Stimulated activated CD8-positive, alpha-beta memory T cell treated with anti-CD3 and anti-CD28 coated beads, Interleukin-12 subunit alpha, Interleukin-12 subunit beta, amount 100 ng/mL, for 1 hour (primary cell): Measurements from ENCODE around the gene RELA.
"Not testable (repeated sequence)": the region's sequence is repeated elsewhere in the genome, so short reads cannot be mapped to it uniquely, and the experiment has no call there.

Experiments
- DNase-seq: peaks from one replicate; pipeline ENCODE4 v3.0.0-alpha.2; 2020; ENCODE audit warnings: low read depth

RELA gene

DNA sequence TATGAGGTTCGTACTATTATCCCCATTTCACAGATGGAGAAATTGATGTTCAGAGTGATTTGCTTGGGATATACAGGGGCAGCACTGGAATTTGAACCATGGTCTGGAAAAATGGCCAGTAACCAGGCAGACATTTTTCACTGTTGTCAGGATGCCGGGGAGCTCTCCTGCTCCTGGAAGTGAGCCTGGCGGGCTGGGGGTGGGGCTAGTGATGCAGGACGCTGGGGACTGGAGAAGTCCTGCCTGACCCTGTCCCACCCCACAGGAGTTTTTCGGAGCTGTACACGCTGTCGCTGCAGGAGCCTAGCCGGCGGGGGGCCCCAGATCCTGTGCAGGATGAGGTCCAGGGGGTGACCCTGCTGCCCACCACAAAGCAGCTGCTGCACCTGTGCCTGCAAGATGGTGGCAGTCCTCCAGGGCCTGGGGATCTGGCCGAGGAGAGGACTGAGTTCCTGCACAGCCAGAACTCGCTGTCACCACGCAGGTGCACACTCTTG, 13.7 kb downstream of the RELA start:
- no peak for DNase-seq

DNA sequence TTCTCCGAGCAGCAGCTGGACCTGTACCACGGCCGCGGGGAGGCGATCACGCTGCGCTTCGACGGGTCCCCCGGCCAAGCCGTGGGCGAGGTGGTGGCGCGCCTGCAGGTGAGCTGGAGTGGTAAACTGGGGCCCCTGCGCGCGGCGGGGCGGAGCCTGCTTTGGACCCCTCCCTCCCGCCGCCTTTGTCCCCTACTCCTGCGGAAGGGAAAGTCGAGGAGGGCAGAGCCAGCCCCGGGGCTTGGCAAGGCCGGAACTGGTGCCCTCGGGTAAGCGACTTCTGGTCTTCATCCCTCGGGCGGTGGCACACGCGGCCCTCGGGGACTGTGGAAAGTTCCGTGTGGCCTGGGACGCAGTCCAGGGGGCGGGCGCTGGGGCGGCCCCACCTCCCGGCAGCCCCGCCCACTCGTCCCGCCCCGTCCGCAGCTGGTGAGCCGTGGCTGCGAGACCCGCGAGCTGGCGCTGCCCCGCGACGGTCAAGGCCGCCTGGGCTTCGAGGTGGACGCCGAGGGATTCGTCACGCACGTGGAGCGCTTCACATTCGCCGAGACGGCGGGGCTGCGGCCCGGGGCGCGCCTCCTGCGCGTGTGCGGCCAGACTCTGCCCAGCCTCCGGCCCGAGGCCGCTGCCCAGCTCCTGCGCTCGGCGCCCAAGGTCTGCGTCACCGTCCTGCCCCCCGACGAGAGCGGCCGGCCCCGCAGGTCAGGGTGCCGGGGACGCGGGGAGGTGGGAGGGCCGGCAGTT, 15.6 kb downstream of the RELA start:
- DNase-seq: no peak

DNA sequence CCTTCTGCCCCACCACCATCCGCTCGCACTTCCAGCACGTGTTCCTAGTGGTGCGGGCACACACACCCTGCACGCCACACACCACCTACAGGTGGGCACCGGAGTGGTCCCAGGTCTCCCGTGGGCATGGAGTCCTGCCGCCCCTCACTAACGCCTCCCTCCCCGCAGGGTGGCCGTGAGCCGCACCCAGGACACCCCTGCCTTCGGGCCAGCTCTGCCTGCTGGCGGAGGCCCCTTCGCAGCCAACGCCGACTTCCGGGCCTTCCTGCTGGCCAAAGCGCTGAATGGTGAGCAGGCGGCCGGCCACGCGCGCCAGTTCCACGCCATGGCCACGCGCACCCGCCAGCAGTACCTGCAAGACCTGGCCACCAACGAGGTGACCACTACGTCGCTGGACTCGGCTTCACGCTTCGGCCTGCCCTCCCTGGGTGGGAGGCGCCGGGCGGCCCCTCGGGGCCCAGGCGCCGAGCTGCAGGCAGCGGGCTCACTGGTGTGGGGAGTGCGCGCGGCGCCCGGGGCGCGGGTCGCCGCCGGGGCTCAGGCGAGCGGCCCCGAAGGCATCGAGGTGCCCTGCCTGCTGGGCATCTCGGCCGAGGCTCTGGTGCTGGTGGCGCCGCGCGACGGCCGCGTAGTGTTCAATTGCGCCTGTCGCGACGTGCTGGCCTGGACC, 16.3 kb downstream of the RELA start:
- DNase-seq: no peak

DNA sequence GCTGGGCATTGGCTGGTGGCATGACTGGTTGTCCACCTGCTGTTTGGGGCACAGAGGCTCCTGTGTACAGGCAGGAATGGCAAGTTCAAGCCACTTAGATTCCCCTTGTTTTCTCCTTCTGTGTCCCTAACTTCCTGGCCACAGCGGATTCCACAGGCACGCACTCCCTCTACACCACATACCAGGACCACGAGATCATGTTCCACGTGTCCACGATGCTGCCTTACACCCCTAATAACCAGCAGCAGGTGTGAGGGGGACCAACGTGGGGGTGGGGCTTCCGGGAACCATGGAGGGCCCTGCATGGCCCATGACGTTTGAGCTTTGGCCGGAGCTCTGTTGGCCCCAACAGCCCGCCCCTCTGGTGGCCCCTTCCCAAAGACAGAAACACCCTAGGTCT, 17.0 kb downstream of the RELA start:
- no peak for DNase-seq

DNA sequence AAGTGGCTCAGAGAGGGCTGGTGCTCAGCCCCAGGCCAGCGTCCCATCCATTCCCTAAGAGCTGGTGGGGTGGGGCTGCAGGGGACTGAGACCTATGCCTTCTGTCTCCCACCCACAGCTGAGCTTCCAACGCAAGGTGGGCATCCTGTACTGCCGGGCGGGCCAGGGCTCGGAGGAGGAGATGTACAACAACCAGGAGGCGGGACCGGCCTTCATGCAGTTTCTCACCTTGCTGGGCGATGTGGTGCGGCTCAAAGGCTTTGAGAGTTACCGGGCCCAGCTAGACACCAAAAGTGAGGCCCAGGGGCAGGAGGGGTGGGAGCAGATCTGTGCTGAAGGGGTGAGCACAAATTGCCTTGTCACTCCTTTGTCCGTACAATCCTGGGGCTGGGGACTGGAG, 17.9 kb downstream of the RELA start:
- DNase-seq: no peak

DNA sequence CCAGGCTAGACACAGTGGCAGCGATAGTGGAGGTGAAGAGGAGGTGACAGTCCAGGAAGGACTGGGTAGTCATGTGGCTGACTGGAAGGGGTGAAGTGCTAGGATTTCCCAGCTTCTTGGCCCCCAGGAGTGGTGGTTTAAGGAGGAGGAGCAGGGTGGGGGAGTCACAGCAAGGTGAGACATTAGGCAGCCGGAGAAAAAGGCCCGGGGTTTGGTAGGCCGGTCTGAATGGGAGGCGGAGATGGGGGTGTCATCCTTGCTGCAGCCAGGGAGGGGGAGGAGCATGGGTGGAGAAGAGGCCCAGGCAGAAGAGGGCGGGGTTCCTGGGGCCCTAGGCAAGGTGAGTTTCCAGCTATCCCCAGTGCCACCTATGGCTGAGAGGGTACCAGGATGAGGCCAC, 18.7 kb downstream of the RELA start:
- no peak for DNase-seq

DNA sequence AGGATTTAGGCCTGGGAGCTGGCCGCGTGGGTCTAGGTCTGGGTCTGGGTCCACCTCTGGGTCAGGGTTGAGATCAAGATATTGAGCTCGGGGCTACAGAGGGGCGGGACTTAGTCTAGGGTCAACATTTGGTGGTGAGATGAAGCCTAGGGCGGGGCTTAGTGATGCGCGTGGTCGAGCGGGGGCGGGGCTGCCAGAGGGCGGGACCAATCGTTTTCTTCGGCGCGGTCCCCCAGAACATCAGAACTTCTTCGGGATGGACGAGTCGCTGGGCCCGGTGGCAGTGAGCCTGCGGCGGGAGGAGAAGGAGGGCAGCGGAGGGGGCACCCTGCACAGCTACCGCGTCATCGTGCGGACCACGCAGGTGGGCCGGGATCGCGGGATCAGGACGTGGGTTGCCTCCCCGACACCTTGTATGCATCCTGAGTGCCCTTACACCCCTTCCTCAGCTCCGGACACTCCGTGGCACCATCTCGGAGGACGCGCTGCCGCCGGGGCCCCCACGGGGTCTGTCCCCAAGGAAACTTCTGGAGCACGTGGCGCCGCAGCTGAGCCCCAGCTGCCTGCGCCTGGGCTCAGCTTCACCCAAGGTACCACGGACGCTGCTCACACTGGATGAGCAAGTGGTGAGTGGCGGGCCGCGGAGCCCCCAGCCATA, 20.6 kb downstream of the RELA start:
- no peak for DNase-seq

DNA sequence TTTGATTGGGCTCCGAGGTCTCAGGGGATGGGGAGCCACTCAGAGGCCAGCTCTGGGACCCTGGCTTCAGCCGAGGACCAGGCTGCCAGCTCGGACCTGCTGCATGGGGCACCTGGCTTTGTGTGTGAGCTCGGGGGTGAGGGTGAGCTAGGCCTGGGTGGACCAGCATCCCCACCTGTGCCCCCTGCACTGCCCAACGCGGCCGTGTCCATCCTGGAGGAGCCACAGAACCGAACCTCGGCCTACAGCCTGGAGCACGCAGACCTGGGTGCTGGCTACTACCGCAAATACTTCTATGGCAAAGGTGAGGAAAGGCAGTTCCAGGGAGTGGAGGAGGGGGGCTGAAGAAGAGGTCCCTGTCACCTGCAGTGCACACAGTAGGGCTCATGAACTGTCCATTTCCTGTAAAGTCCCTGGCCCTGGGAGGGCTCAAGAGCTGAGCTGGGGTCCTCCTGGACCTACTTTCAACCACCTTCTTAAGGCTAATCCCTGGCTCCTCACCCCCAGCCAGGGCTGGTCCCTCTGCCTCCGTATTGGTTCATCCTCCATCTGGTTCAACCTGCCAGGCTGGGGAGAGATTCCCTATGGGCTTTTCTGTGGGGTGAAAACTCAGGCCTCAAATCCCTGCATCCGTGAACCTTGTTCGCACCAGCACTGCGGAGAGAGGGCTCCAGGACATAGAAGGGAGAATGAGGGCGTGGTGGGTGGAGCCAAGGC, 21.3 kb downstream of the RELA start:
- DNase-seq: no peak

DNA sequence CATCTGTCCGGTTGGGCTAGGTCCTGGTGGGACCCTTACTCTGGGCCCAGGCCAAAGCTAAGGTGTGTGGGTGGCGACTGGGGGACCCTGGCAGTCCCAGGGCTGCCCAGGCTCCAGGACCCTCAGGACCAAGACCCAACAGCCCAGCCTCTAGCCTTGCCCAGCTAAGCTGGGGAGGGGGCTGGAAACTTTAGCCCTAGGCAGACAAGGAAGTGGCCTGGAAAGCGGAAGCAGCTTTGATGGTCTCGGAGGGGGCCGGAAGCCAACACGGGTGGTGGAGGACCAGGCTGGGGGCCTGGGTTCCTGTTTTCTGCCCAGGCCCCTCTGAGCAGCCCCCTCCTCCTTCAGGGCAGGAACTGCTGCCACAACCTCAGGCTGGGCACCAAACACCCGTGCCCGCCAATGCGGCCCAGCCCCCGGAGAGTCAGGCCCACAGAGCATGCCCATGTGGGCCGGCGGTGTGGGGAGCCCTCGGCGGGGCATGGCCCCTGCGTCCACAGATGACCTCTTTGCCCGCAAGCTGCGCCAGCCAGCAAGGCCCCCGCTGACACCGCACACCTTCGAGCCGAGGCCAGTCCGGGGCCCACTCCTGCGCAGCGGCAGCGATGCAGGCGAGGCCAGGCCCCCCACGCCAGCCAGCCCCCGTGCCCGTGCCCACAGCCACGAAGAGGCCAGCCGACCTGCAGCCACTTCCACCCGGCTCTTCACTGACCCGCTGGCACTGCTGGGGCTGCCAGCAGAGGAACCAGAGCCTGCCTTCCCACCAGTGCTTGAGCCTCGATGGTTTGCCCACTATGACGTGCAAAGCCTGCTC, 22.0 kb downstream of the RELA start:
- DNase-seq: no peak

DNA sequence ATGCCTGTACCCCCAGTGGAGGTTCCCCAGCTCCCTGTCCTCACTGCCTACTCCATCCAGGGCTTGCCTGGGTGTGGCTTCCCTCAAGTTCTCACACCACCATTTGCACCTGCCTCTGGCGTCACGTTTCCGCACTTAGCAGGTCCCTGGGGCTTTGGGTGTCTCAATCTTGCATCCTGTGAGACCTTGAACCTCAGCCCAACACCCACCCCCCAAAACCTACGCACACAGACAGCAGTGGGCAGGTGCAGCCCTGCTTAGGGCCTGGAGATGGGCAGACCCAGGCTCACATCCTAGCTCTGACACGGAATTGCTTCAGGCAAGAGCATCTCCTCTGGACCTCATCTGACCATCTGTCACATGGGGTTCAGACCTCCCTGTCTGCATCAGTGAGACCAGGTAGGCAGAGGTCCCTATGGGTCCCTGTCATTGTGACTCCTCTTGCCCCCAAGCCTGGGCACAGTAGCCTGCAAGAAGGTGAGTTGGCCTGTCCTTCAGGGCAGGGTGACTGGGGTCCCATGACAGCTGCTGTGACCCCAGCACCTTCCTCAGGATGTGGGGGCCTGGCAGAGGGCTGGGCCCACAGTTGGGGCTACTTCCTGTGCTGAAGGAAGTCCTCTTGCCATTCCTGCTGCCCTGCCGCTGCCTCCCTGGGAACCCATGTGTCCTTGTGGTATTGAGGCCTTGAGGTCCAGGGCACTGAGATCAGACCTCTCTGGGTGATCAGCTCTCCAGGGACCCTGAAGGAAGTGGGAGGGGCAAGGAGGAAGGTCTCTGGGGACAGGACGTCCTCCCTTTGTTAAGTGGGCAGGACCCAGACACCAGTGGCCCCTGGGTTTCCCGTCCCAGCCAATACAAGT, 22.9 kb downstream of the RELA start:
- DNase-seq: no peak

DNA sequence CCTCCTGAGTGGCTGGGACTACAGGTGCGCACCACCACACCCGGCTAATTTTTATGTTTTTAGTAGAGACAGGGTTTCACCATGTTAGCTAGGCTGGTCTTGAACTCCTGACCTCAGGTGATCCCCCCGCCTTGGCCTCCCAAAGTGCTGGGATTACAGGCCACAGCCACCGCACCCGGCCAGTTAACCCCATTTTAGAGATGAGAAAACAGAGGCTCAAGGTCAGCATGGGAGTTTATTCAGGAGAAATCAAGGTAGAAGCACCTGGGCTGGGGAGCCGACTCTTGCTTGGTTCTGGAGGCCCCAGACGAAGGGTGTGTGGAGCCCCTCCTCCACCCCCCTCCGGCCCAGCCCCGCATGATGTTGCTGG, 23.5 kb downstream of the RELA start:
- not testable (repeated sequence) for DNase-seq

DNA sequence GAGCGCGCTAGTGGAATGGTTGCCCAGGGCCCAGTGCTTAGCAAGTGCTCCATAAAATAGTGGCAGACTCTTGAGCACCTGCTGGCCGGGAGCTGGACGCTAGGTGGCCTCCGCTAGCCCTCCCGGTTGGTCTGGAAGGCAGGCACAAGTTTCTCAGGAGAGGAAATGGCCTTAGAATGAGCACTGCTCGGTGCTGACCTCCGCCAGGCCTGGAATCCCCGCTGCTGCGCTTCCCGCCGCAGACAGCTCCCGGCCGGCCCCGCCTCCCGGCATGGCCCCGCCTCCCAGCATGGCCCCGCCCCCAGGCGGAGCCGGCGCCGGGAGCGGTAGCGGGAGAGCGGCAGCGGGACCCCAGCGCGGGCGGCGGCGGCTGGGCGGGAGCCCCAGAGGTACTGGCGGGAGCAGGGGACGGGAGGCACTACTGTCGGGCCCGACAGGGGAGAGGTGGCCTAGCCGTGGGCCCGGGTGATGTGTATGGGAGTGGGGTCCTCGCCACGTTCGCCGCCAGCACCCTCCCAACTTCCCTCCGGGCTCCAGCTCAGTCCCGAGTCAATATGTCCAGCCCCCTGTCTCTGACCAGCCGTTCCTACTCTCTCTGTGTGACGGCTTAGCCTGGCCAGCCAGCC, 24.8 kb downstream of the RELA start, which contains the start of gene SIPA1:
SIPA1 (plus strand) TSS at position 308 of the 626 bp plus-strand sequence. CDS start 2,821 bp downstream, outside the sequence.
- DNase-seq: no peak

DNA sequence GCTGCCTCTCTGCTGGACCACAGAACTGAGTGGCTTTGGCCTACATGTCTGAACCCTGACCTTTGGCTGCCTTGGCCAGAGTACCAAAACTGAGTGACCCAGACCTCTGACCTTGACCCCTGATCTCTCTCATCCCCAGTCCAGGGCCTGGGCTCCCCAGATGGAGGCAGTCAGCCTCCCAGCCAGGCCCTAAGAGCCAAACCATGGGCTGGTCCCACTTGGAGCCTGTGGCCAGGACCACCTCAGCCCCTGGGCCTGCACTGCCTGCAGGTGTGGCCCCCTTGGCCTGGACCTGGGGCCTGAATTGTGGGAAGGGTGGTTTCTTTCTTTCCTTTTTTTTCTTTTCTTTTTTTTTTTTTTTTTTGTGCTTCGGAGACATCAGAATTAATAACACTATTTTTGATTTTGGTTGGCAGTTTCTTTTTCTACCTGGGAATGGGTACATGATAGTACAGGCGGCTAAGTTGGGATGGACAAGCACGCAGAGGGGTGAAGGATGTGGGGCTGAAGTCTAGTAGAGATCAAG, 25.6 kb downstream of the RELA start:
- no peak for DNase-seq

DNA sequence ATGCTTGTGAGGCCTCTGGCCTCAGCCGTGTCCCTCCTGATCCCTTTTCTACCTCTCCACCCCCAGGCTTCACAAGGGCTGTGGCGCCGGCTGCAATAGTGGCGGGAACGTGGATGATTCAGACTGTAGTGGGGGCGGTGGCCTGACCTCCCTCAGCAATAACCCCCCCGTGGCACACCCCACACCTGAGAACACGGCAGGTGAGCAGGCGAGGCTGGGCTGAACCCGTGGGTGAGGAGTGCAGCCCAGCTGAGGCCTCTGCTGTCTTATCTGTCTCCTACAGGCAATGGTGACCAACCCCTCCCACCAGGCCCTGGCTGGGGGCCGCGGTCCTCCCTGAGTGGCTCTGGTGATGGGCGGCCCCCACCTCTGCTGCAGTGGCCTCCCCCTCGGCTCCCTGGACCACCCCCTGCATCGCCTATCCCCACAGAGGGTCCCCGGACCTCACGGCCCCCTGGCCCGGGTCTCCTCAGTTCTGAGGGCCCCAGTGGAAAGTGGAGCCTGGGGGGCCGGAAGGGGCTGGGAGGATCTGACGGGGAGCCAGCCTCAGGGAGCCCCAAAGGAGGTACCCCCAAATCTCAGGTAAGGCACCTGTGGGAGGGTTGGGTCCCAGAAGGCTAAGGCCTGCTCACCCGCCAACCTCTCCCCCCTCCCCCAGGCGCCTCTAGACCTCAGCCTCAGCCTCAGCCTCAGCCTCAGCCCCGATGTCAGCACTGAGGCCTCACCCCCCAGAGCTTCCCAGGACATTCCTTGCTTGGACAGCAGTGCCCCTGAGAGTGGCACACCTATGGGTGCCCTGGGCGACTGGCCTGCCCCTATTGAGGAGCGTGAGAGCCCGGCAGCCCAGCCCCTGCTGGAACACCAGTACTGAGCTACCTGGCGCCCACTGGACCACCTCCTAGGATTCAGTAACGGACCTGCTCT, 26.3 kb downstream of the RELA start:
- no peak for DNase-seq

DNA sequence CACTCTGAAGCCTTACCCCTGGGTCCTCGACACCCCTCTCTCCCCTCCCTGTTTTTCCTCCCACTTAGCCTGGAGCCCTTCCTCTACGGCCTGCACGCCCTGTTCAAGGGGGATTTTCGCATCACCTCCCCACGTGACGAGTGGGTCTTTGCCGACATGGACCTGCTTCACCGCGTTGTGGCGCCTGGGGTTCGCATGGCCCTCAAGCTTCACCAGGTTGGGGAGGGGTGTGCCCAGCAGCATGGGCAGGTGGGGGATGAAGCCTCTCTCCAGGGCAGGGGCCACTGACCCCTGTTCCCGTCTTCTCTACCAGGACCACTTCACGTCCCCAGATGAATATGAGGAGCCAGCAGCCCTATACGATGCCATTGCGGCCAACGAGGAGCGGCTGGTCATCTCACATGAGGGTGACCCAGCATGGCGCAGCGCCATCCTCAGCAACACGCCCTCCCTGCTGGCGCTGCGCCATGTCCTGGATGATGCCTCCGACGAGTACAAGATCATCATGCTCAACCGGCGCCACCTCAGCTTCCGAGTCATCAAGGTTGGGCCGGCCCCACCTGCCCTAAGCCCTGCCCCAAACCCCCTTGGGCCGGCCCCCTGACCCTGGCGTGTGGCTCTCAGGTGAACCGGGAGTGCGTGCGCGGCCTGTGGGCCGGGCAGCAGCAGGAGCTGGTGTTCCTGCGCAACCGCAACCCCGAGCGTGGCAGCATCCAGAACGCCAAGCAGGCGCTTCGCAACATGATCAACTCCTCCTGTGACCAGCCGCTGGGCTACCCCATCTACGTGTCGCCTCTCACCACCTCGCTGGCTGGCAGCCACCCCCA, 27.6 kb downstream of the RELA start:
- no peak for DNase-seq

DNA sequence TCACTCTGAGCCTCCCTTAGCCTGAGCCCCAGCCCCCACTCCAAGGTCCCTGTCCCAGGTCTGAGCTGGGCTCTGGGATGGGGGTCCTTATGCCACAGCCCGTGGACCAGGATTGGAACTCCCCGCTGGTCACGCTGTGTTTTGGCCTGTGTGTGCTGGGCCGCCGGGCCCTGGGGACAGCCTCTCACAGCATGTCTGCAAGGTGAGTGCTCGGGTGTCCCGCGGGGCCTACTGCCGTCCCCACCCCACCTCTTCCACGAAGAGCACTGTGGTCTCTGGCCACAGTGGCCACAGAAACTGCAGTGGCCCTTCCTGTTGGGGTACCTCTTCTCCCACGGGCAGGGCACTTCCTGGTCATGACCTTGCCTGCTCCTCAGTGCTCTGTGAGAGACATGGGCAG, 28.3 kb downstream of the RELA start:
- no peak for DNase-seq

DNA sequence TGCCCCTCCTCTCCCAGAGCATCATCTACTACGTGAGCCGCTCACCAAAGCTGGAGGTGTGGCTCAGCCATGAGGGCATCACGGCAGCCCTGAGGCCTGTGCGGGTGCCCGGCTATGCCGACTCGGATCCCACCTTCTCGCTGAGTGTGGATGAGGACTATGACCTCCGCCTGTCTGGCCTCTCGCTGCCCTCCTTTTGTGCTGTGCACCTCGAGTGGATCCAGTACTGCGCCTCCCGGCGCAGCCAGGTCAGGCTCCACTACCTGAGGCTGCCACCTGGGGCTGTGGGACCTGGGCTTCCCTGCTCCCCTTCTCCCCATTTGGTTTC, 28.6 kb downstream of the RELA start:
- DNase-seq: no peak
